Effector CD8-positive, alpha-beta T cell (primary cell): ENCODE data around the gene PAEP.

Source experiments
- DNase-seq: peaks from one replicate; lab custom pipeline; 2025; lab: John Stamatoyannopoulos, UW

PAEP gene

GRCh38 chr9:135615666-135616618 lies 54.4 kb downstream of the PAEP start:
- DNase-seq, result no peak
